ENCODE data around the gene PDE11A. TPM values are rescaled to one million over a fixed set of nuclear protein-coding genes. Genes with fewer than 3 reads are reported as not detected.

The PDE11A gene
- total RNA-seq, 4 donors from 2014 or later, result 0.85 to 2.3 (median 2.1) TPM; not detected in 1

DNA sequence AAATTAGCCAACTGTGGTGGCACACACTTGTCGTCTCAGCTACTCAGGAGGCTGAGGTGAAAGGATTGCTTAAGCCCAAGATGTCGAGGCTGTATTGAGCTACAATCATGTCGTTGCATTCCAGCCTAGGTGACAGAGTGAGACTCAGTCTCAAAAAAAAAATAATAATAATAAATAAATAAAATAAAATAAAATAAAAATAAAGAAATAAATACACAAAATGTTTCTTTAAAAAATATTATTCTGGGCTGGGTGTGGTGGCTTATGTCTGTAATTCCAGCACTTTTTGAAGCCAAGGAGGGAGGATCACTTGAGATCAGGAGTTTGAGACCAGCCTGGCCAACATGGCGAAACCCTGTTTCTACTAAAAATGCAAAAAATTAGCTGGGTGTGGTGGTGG, 407.2 kb downstream of the PDE11A start:
- no peak for TF ChIP-seq POLR2A (IDR thresholded peaks at IDR 0.05)
- TF ChIP-seq, protein P1, sequence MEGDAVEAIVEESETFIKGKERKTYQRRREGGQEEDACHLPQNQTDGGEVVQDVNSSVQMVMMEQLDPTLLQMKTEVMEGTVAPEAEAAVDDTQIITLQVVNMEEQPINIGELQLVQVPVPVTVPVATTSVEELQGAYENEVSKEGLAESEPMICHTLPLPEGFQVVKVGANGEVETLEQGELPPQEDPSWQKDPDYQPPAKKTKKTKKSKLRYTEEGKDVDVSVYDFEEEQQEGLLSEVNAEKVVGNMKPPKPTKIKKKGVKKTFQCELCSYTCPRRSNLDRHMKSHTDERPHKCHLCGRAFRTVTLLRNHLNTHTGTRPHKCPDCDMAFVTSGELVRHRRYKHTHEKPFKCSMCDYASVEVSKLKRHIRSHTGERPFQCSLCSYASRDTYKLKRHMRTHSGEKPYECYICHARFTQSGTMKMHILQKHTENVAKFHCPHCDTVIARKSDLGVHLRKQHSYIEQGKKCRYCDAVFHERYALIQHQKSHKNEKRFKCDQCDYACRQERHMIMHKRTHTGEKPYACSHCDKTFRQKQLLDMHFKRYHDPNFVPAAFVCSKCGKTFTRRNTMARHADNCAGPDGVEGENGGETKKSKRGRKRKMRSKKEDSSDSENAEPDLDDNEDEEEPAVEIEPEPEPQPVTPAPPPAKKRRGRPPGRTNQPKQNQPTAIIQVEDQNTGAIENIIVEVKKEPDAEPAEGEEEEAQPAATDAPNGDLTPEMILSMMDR (IDR thresholded peaks at IDR 0.05), result no peak
- DNase-seq, result no peak
- no peaks in the 10 kb centered on the region for H3K9me3 ChIP-seq
- no peak overlapping the region for H3K27ac ChIP-seq
- peaks cover 0 to 1% of the 10 kb centered on the region in 2 donors for H3K4me1 ChIP-seq
- H3K27me3 ChIP-seq, result no peaks in the 10 kb centered on the region
- H3K4me3 ChIP-seq, result no peak overlapping the region
- intact Hi-C loops (cut with DNase I; ENCODE audit: low total_unique reads), result no loop called here
- H3K36me3 ChIP-seq, result no peaks in the 10 kb centered on the region

DNA sequence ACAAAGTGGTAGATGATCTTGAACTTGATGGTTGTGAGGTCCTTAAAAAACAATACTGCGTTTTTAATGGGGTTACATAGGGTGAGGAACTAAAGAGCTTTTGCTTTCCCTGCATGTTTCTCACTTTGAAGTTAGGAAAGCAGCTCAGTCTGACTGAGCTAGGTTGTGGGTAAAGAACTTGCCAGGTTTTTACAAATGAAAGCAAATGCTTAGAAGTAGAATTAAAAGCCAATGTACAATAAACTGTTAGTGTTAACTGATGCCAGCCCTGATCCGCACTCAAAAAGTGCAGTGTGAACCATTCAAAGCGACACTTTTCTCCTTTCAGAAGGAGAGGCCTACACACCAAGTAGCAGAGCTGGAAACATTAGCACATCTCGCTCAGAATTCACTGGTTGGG, 409.7 kb downstream of the PDE11A start:
- Histone ChIP-seq H3K4me1 (no peaks in the 10 kb centered on the region), H3K36me3 (no peaks in the 10 kb centered on the region), H3K4me3 (no peak overlapping the region), H3K27me3 (no peaks in the 10 kb centered on the region), H3K27ac (no peak overlapping the region), H3K9me3 (no peaks in the 10 kb centered on the region)
- intact Hi-C loops (cut with DNase I; ENCODE audit: low total_unique reads), result no loop called here
- DNase-seq, result no peak
- TF ChIP-seq, protein P1 (IDR thresholded peaks at IDR 0.05), result no peak
- no peak for TF ChIP-seq POLR2A (IDR thresholded peaks at IDR 0.05)

DNA sequence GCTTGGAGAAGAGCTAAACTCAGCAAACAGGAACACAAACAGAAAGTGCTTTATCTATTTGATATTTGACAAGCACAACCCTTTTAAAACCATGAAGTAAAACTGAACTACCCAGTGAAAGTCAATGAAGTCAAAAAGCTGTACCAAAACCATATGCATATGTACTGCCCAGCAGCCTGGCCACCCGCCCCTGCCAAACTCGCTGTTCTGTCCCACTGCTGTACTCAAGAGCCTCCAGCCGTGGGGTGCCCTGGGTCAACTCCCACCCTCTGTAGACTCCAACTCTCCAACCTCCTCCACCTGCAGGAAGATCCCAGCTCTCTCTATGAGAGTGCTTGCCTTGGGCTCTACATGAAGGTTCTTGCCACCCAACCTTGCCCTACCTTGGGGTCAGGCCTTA, 411.8 kb downstream of the PDE11A start:
- no peak for DNase-seq
- Histone ChIP-seq H3K9me3 (no peaks in the 10 kb centered on the region), H3K27ac (no peak overlapping the region), H3K4me1 (no peaks in the 10 kb centered on the region), H3K36me3 (no peaks in the 10 kb centered on the region), H3K27me3 (no peaks in the 10 kb centered on the region), H3K4me3 (no peak overlapping the region)
- intact Hi-C loops (cut with DNase I; ENCODE audit: low total_unique reads), result no loop called here
- TF ChIP-seq, protein P1 (IDR thresholded peaks at IDR 0.05), result no peak
- no peak for TF ChIP-seq POLR2A (IDR thresholded peaks at IDR 0.05)

DNA sequence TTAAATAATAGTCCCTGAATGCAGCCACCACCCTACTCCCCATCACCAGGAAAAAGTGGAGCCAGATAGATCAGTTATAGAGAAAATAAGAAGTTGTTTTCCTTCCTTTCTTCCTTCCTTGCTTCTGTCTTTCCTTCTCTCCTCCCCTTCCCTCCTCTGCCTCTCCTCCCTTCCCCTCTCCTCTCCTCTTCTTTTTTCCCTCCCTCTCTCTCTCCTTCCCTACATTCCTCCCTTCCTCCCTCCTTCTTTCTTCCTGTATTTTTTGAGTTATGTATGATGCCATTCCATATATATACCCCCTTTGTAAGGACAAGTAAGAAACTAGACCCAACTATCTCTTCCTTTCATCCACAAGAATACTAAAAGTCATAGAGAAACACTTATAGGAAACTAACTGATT, 414.3 kb downstream of the PDE11A start:
- intact Hi-C loops (cut with DNase I; ENCODE audit: low total_unique reads), result no loop called here
- no peak for TF ChIP-seq POLR2A (IDR thresholded peaks at IDR 0.05)
- TF ChIP-seq, protein P1 (IDR thresholded peaks at IDR 0.05), result no peak
- H3K27me3 ChIP-seq, result no peaks in the 10 kb centered on the region
- no peaks in the 10 kb centered on the region for H3K36me3 ChIP-seq
- H3K4me3 ChIP-seq, result no peak overlapping the region
- no peak overlapping the region for H3K27ac ChIP-seq
- H3K9me3 ChIP-seq, result no peaks in the 10 kb centered on the region
- no peaks in the 10 kb centered on the region for H3K4me1 ChIP-seq
- DNase-seq, result no peak

DNA sequence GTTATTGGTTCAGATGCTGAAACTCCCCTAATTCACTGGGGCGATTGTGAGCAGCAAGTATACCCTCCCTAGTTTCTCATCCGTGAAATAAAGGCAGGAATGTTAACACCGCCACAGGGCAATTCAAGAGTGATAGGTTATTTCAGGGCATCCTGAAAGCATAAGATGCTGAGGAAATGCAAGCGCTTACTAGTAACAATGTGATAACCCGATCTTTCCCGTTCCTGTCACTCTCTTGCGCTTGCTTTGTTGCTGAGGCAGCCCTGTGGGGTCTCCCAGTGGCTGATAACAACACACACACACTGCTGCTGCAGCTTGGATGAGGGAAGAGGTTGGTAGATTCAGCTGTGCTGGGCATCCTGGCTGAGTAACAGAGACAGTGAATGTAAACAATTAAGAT, 420.7 kb downstream of the PDE11A start:
- Histone ChIP-seq H3K4me3 (no peak overlapping the region), H3K36me3 (no peaks in the 10 kb centered on the region), H3K4me1 (no peaks in the 10 kb centered on the region), H3K9me3 (no peaks in the 10 kb centered on the region), H3K27me3 (no peaks in the 10 kb centered on the region), H3K27ac (no peak overlapping the region)
- no peak for DNase-seq
- intact Hi-C loops (cut with DNase I; ENCODE audit: low total_unique reads), result no loop called here
- TF ChIP-seq, protein P1 (IDR thresholded peaks at IDR 0.05), result no peak
- TF ChIP-seq POLR2A (IDR thresholded peaks at IDR 0.05), result no peak

Measured in uterus (tissue), 4 donors.